Peyer's patch (tissue), 4 donors: Measurements from ENCODE around the gene DISP3.

Source experiments
- CTCF ChIP-seq, 6 experiments: fragments of 450-650 bp in 4 of 6; fragments of 200-600 bp in 2 of 6; sonication (generic) in 1 of 6; IDR thresholded peaks; one replicate each; pipeline ENCODE4 v1.5.1; 2017 to 2019; ENCODE audit warnings: antibody characterized with exemption in 6 of 6, mild to moderate bottlenecking in 3 of 6, moderate library complexity in 1 of 6
- POLR2A ChIP-seq, 2 donors: fragments of 450-650 bp; IDR thresholded peaks; one replicate each; pipeline ENCODE4 v1.5.1; 2017; ENCODE audit warnings: antibody characterized with exemption in 2 of 2, mild to moderate bottlenecking in 2 of 2, moderate library complexity in 2 of 2

- TF ChIP-seq CTCF (IDR thresholded peaks at IDR 0.05) (no peak), POLR2A (IDR thresholded peaks at IDR 0.05) (no peak)
These were observed 46.2 kb downstream of the DISP3 start for GRCh38 chr1:11525151-11525505.
